Caco-2 (cell line): Measurements from ENCODE around the gene PARVA. TPM values are rescaled to one million over a fixed set of nuclear protein-coding genes. Genes with fewer than 3 reads are reported as not detected.

Experiments
- BruUV-seq: library from RNA; stranded (reverse); fragments of 400-500 nt; replicated peaks from 2 replicates; lab custom pipeline; 2021; lab: Mats Ljungman, UMichigan
- CTCF ChIA-PET: fragments of 300-600 bp; sonication (Branson Sonifier 250); formaldehyde crosslinking; loops from one replicate; lab custom pipeline; 2022; ENCODE audit warnings: antibody characterized with exemption; lab: Charles Lee
- POLR2A ChIA-PET: fragments of 300-600 bp; sonication (Branson Sonifier 250); formaldehyde crosslinking; loops from one replicate; lab custom pipeline; 2022; ENCODE audit warnings: antibody characterized with exemption; lab: Charles Lee
- DNase-seq, 2 experiments: peaks; one replicate each; pipeline versions ENCODE4 v3.0.0 to v3.0.0-alpha.2; 2020 to 2022
- H3K27me3 ChIP-seq: replicated peaks from 2 replicates; pipeline ENCODE4 v1.6.0; 2011; ENCODE audit warnings: low read length; ENCODE audit not compliant: control insufficient read depth, insufficient read depth
- H3K36me3 ChIP-seq: 2 replicates; pipeline ENCODE4 v1.5.1; 2011; ENCODE audit warnings: low read length; ENCODE audit not compliant: control insufficient read depth, insufficient read depth
- H3K4me1 ChIP-seq: fragments of 250-450 bp; sonication (Bioruptor Pico); 2 replicates; pipeline ENCODE4 v1.5.1; 2020; ENCODE audit warnings: mild to moderate bottlenecking
- H3K4me3 ChIP-seq: 2 replicates; pipeline ENCODE4 v1.5.1; 2011; ENCODE audit warnings: low read depth, mild to moderate bottlenecking, control low read depth, low read length
- H3K9me3 ChIP-seq: fragments of 250-450 bp; sonication (Bioruptor Pico); 2 replicates; pipeline ENCODE4 v1.5.1; 2020; ENCODE audit warnings: mild to moderate bottlenecking, moderate library complexity
- H3K27ac Mint-ChIP-seq: one replicate; pipeline ENCODE4 v1.8.0; 2022; ENCODE audit warnings: mixed read lengths; ENCODE audit not compliant: unreplicated experiment
- H3K27me3 Mint-ChIP-seq: one replicate; pipeline ENCODE4 v1.8.0; 2022; ENCODE audit warnings: mixed read lengths; ENCODE audit not compliant: insufficient read depth, unreplicated experiment
- H3K36me3 Mint-ChIP-seq: one replicate; pipeline ENCODE4 v1.8.0; 2022; ENCODE audit warnings: mild to moderate bottlenecking, mixed read lengths; ENCODE audit not compliant: insufficient read depth, unreplicated experiment
- H3K4me1 Mint-ChIP-seq: one replicate; pipeline ENCODE4 v1.8.0; 2022; ENCODE audit warnings: low read depth, mixed read lengths; ENCODE audit not compliant: unreplicated experiment
- H3K4me3 Mint-ChIP-seq: one replicate; pipeline ENCODE4 v1.8.0; 2022; ENCODE audit warnings: mild to moderate bottlenecking, moderate library complexity, mixed read lengths; ENCODE audit not compliant: unreplicated experiment
- H3K9me3 Mint-ChIP-seq: one replicate; pipeline ENCODE4 v1.8.0; 2022; ENCODE audit warnings: mixed read lengths; ENCODE audit not compliant: unreplicated experiment
- intact Hi-C: fragments of 100-400 bp; cut with micrococcal nuclease; formaldehyde crosslinking; loops from one replicate; pipeline ENCODE4 v1.10.0; 2022; ENCODE audit not compliant: unreplicated experiment
- total RNA-seq: library from RNA; stranded (reverse); gene quantifications from 2 replicates; pipeline ENCODE4 v1.2.3, GENCODE V29; 2022
- TF ChIP-seq, protein P1 (sequence below), 2 experiments: fragments of 200-600 bp in 1 of 2; IDR thresholded peaks; 1 replicate in 1 of 2; 2 replicates in 1 of 2; pipeline versions ENCODE4 v1.5.1 to v1.8.0; 2011 to 2022; ENCODE audit warnings: antibody characterized with exemption in 1 of 2, control low read depth in 1 of 2, inconsistent platforms in 1 of 2, low read depth in 1 of 2, low read length in 1 of 2, mild to moderate bottlenecking in 1 of 2, moderate library complexity in 1 of 2; ENCODE audit not compliant: insufficient read depth in 1 of 2, severe bottlenecking in 1 of 2, unreplicated experiment in 1 of 2

Gene PARVA
- total RNA-seq, 1 experiment from 2014 or later: 45.3 TPM

- Mint-ChIP-seq H3K27me3 (no peaks in the 10 kb centered on the region), H3K4me3 (no peak overlapping the region), H3K9me3 (no peaks in the 10 kb centered on the region), H3K36me3 (no peaks in the 10 kb centered on the region), H3K27ac (no peak overlapping the region), H3K4me1 (peaks cover 6% of the 10 kb centered on the region)
- TF ChIP-seq, protein P1, sequence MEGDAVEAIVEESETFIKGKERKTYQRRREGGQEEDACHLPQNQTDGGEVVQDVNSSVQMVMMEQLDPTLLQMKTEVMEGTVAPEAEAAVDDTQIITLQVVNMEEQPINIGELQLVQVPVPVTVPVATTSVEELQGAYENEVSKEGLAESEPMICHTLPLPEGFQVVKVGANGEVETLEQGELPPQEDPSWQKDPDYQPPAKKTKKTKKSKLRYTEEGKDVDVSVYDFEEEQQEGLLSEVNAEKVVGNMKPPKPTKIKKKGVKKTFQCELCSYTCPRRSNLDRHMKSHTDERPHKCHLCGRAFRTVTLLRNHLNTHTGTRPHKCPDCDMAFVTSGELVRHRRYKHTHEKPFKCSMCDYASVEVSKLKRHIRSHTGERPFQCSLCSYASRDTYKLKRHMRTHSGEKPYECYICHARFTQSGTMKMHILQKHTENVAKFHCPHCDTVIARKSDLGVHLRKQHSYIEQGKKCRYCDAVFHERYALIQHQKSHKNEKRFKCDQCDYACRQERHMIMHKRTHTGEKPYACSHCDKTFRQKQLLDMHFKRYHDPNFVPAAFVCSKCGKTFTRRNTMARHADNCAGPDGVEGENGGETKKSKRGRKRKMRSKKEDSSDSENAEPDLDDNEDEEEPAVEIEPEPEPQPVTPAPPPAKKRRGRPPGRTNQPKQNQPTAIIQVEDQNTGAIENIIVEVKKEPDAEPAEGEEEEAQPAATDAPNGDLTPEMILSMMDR (IDR thresholded peaks at IDR 0.05; ENCODE audit: insufficient read depth in 1 of 2, low read depth in 1 of 2, low read length in 1 of 2, severe bottlenecking in 1 of 2, unreplicated experiment in 1 of 2): no peak
- BruUV-seq: no TSS peak
- POLR2A ChIA-PET: no interaction called here
- Histone ChIP-seq H3K36me3 (no peaks in the 10 kb centered on the region), H3K27me3 (0 out of 2 replicates have a peak, but pooled peaks cover 1% of the 10 kb centered on the region), H3K4me1 (no peaks in the 10 kb centered on the region), H3K9me3 (no peaks in the 10 kb centered on the region), H3K4me3 (no peak overlapping the region)
- CTCF ChIA-PET: interaction anchor here (0.5 to 1.8 kb wide), 28 partner anchors 11 to 633 kb away, joined by 3 to 18 read pairs (median 4); partner anchors contain the start of gene PARVA
- no peak for DNase-seq
- intact Hi-C loops: loop anchor here (1.0 to 10.0 kb wide), 9 partner anchors 48 to 854 kb away; partner anchors contain the start of gene TEAD1
Observed at GRCh38 chr11:12330485-12331231, 46.7 kb upstream of the PARVA start.

- intact Hi-C loops: loop anchor here (1.0 to 10.0 kb wide), 9 partner anchors 47 to 853 kb away; partner anchors contain the start of gene TEAD1
- no peak overlapping the region for H3K4me3 ChIP-seq
- no peaks in the 10 kb centered on the region for H3K9me3 Mint-ChIP-seq
- H3K27ac Mint-ChIP-seq: no peak overlapping the region
- TF ChIP-seq, protein P1 (IDR thresholded peaks at IDR 0.05; ENCODE audit: insufficient read depth in 1 of 2, low read depth in 1 of 2, low read length in 1 of 2, severe bottlenecking in 1 of 2, unreplicated experiment in 1 of 2): peak; percentile 76 to 81
- H3K4me3 Mint-ChIP-seq: no peak overlapping the region
- H3K36me3 ChIP-seq: no peaks in the 10 kb centered on the region
- no peaks in the 10 kb centered on the region for H3K4me1 ChIP-seq
- H3K36me3 Mint-ChIP-seq: no peaks in the 10 kb centered on the region
- H3K9me3 ChIP-seq: no peaks in the 10 kb centered on the region
- ChIA-PET CTCF (interaction anchor here (0.5 to 1.8 kb wide), 25 partner anchors 10 to 633 kb away, joined by 3 to 18 read pairs (median 4); partner anchors contain the start of gene PARVA), POLR2A (no interaction called here)
- H3K27me3 Mint-ChIP-seq: no peaks in the 10 kb centered on the region
- DNase-seq: peak; percentile 83
- peaks cover 6% of the 10 kb centered on the region for H3K4me1 Mint-ChIP-seq
- H3K27me3 ChIP-seq: 0 out of 2 replicates have a peak, but pooled peaks cover 1% of the 10 kb centered on the region
- BruUV-seq: no TSS peak
Observed at GRCh38 chr11:12331239-12331874, 46.0 kb upstream of the PARVA start.

GRCh38 chr11:12343526-12343925, 33.8 kb upstream of the PARVA start:
- H3K4me3 Mint-ChIP-seq: no peak overlapping the region
- no peaks in the 10 kb centered on the region for H3K4me1 Mint-ChIP-seq
- POLR2A ChIA-PET: no interaction called here
- Histone ChIP-seq H3K4me3 (no peak overlapping the region), H3K9me3 (no peaks in the 10 kb centered on the region), H3K27me3 (no peaks in the 10 kb centered on the region), H3K36me3 (no peaks in the 10 kb centered on the region), H3K4me1 (no peaks in the 10 kb centered on the region)
- H3K27ac Mint-ChIP-seq: no peak overlapping the region
- H3K36me3 Mint-ChIP-seq: no peaks in the 10 kb centered on the region
- H3K27me3 Mint-ChIP-seq: no peaks in the 10 kb centered on the region
- intact Hi-C loops: no loop called here
- no peak for DNase-seq
- BruUV-seq: no TSS peak
- H3K9me3 Mint-ChIP-seq: peaks cover 10% of the 10 kb centered on the region
- TF ChIP-seq, protein P1 (IDR thresholded peaks at IDR 0.05; ENCODE audit: insufficient read depth in 1 of 2, low read depth in 1 of 2, low read length in 1 of 2, severe bottlenecking in 1 of 2, unreplicated experiment in 1 of 2): no peak
- CTCF ChIA-PET: interaction anchor here (0.5 kb wide), 1 partner anchor 141 kb away, joined by 3 read pairs; no protein-coding TSS in a partner anchor
